K562 (cell line): ENCODE results near the gene TRIM2. TPM values are rescaled to one million over a fixed set of nuclear protein-coding genes. Genes with fewer than 3 reads are reported as not detected.

Experiments
- ATF1 ChIP-seq, 2 experiments: fragments of 450-650 bp in 1 of 2; IDR thresholded peaks; 2 replicates each; pipeline ENCODE4 v1.6.1; 2016; ENCODE audit warnings: missing compliant biosample characterization in 1 of 2, missing genetic modification characterization in 1 of 2
- CEBPB ChIP-seq: fragments of 450-650 bp; IDR thresholded peaks from 2 replicates; pipeline ENCODE4 v1.6.1; 2016; ENCODE audit warnings: missing genetic modification characterization, missing compliant biosample characterization
- CTBP1 ChIP-seq: fragments of 450-650 bp; IDR thresholded peaks from 2 replicates; pipeline ENCODE4 v1.6.1; 2016; ENCODE audit warnings: borderline replicate concordance
- DPF2 ChIP-seq: fragments of 450-650 bp; IDR thresholded peaks from 2 replicates; pipeline ENCODE4 v1.6.1; 2016
- LCOR ChIP-seq: sonication (generic); formaldehyde crosslinking; IDR thresholded peaks from 2 replicates; pipeline ENCODE4 v1.8.0; 2022; ENCODE audit warnings: mild to moderate bottlenecking, missing genetic modification reagents
- NFYB ChIP-seq: IDR thresholded peaks from 2 replicates; pipeline ENCODE4 v1.6.1; 2011; ENCODE audit warnings: mild to moderate bottlenecking, moderate library complexity; ENCODE audit not compliant: insufficient read length; ENCODE audit errors: extremely low read depth
- SREBF1 ChIP-seq: fragments of 150-350 bp; IDR thresholded peaks from 2 replicates; pipeline ENCODE4 v1.6.1; 2014; ENCODE audit warnings: antibody characterized with exemption, low read depth, low read length, borderline replicate concordance
- ZNF584 ChIP-seq: fragments of 200-800 bp; sonication (Bioruptor generic); IDR thresholded peaks from 2 replicates; pipeline ENCODE4 v1.6.1; 2016; ENCODE audit warnings: low read depth, mild to moderate bottlenecking, missing genetic modification characterization, missing compliant biosample characterization
- polyA plus RNA-seq, 8 experiments: library from polyadenylated mRNA; depleted of rRNA in 4 of 8; stranded (reverse) in 5 of 8; unstranded in 3 of 8; fragments of >200 nt; fragmentation: Nextera tagmentation in 2 of 8; fragmentation: Illumina TruSeq in 1 of 8; extraction: Ambion mirVana in 2 of 8; extraction: Trizol in 1 of 8; gene quantifications; 2 replicates each; pipeline versions ENCODE4 v1.2.1 to v1.2.3, GENCODE V29; 2011 to 2014; ENCODE audit warnings: inconsistent platforms in 1 of 8, missing spikeins in 1 of 8
- total RNA-seq, 7 experiments: library from RNA; depleted of rRNA in 6 of 7; stranded (reverse); fragments of >200 nt in 6 of 7; fragmentation: Illumina TruSeq in 2 of 7; extraction: Trizol in 2 of 7; gene quantifications; 2 replicates each; pipeline versions ENCODE4 v1.2.1 to v1.2.3, GENCODE V29; 2011 to 2021; ENCODE audit warnings: low replicate concordance in 1 of 7
- TF ChIP-seq, protein P1 (sequence below), 2 experiments: IDR thresholded peaks in 1 of 2; conservative IDR thresholded peaks in 1 of 2; 2 replicates each; pipeline ENCODE4 v1.6.1; 2016; ENCODE audit warnings: low read depth in 2 of 2, mild to moderate bottlenecking in 1 of 2, missing compliant biosample characterization in 1 of 2, missing genetic modification characterization in 1 of 2, moderate library complexity in 1 of 2
- TF ChIP-seq, protein P2 (sequence below): sonication (generic); formaldehyde crosslinking; IDR thresholded peaks from 2 replicates; pipeline ENCODE4 v1.8.0; 2023; ENCODE audit warnings: missing genetic modification reagents, mild to moderate bottlenecking, borderline replicate concordance

TRIM2 gene
- total and polyA plus RNA-seq, 9 of the 15 experiments (the other 6 are each of a cell fraction or from before 2014, with no cell fraction given) = 0.01 to 0.41 (median 0.13) TPM; not detected in 1

DNA sequence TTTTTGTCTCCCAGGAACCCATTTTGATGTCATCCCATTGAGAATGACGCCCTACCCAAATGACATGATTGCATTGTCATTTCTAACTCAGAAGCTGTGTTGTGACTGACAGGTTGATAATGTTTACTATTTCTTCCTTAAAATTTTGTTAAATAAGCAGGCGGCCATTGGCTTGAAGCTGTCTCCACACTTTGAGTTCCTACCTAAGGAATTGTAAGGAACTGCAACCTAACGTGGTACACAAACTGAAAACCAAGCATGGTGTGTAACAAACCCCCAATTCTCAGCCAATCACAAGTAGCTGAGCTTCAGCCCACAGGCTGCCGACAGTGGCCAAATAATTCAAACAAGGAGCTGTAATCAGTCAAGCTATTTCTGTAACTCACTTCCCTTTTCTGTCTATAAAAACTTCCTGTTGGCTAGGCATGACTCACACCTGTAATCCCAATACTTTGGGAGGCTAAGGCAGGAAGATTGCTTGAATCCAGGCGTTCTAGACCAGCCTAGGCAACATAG lies 137.4 kb downstream of the TRIM2 start (continued):
- peak; percentile 41; the same call in 1 of the 2 replicates for TF ChIP-seq CTBP1
- TF ChIP-seq, protein P1, sequence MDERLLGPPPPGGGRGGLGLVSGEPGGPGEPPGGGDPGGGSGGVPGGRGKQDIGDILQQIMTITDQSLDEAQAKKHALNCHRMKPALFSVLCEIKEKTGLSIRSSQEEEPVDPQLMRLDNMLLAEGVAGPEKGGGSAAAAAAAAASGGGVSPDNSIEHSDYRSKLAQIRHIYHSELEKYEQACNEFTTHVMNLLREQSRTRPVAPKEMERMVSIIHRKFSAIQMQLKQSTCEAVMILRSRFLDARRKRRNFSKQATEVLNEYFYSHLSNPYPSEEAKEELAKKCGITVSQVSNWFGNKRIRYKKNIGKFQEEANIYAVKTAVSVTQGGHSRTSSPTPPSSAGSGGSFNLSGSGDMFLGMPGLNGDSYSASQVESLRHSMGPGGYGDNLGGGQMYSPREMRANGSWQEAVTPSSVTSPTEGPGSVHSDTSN (CRISPR knock-in tag; IDR thresholded peaks at IDR 0.05; ENCODE audit: low read depth) = no peak
- TF ChIP-seq, protein P1 (tag; conservative IDR thresholded peaks at IDR 0.05; ENCODE audit: low read depth) = peak; percentile 55
- TF ChIP-seq DPF2 = peak; percentile 69
- peak; percentile 20 for TF ChIP-seq NFYB
- TF ChIP-seq LCOR (CRISPR knock-in tag) = peak; percentile 31; the same call in 1 of the 2 replicates
- TF ChIP-seq CEBPB (tag) = 0 out of 2 replicates have a peak, but pooled peaks have one; percentile 7
- TF ChIP-seq ATF1 (CRISPR knock-in tag; IDR thresholded peaks at IDR 0.05) = no peak
- TF ChIP-seq ATF1 (tag; IDR thresholded peaks at IDR 0.05) = peak; percentile 67
- 0 out of 2 replicates have a peak, but pooled peaks have one; percentile 57 for TF ChIP-seq ZNF584 (CRISPR knock-in tag)
- no peak for TF ChIP-seq SREBF1
- TF ChIP-seq, protein P2, sequence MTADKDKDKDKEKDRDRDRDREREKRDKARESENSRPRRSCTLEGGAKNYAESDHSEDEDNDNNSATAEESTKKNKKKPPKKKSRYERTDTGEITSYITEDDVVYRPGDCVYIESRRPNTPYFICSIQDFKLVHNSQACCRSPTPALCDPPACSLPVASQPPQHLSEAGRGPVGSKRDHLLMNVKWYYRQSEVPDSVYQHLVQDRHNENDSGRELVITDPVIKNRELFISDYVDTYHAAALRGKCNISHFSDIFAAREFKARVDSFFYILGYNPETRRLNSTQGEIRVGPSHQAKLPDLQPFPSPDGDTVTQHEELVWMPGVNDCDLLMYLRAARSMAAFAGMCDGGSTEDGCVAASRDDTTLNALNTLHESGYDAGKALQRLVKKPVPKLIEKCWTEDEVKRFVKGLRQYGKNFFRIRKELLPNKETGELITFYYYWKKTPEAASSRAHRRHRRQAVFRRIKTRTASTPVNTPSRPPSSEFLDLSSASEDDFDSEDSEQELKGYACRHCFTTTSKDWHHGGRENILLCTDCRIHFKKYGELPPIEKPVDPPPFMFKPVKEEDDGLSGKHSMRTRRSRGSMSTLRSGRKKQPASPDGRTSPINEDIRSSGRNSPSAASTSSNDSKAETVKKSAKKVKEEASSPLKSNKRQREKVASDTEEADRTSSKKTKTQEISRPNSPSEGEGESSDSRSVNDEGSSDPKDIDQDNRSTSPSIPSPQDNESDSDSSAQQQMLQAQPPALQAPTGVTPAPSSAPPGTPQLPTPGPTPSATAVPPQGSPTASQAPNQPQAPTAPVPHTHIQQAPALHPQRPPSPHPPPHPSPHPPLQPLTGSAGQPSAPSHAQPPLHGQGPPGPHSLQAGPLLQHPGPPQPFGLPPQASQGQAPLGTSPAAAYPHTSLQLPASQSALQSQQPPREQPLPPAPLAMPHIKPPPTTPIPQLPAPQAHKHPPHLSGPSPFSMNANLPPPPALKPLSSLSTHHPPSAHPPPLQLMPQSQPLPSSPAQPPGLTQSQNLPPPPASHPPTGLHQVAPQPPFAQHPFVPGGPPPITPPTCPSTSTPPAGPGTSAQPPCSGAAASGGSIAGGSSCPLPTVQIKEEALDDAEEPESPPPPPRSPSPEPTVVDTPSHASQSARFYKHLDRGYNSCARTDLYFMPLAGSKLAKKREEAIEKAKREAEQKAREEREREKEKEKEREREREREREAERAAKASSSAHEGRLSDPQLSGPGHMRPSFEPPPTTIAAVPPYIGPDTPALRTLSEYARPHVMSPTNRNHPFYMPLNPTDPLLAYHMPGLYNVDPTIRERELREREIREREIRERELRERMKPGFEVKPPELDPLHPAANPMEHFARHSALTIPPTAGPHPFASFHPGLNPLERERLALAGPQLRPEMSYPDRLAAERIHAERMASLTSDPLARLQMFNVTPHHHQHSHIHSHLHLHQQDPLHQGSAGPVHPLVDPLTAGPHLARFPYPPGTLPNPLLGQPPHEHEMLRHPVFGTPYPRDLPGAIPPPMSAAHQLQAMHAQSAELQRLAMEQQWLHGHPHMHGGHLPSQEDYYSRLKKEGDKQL (CRISPR knock-in tag) = no peak
